Chondrocyte (in vitro differentiated cells): ENCODE results near the gene MFSD1. TPM values are rescaled to one million over a fixed set of nuclear protein-coding genes. Genes with fewer than 3 reads are reported as not detected.

ENCODE experiments used
- DNase-seq: peaks from one replicate; pipeline ENCODE4 v3.0.0; 2021; ENCODE audit warnings: mixed read lengths, low spot score
- H3K27ac Mint-ChIP-seq: one replicate; pipeline ENCODE4 v1.8.0; 2021; ENCODE audit warnings: mild to moderate bottlenecking, moderate library complexity, mixed read lengths; ENCODE audit not compliant: unreplicated experiment
- H3K27me3 Mint-ChIP-seq: 2 replicates; pipeline ENCODE4 v1.8.0; 2021; ENCODE audit warnings: low read depth, mixed read lengths
- H3K36me3 Mint-ChIP-seq: 2 replicates; pipeline ENCODE4 v1.8.0; 2021; ENCODE audit warnings: low read depth, mixed read lengths
- H3K4me1 Mint-ChIP-seq: 2 replicates; pipeline ENCODE4 v1.8.0; 2021; ENCODE audit warnings: low read depth, mild to moderate bottlenecking, mixed read lengths
- H3K4me3 Mint-ChIP-seq: one replicate; pipeline ENCODE4 v1.8.0; 2021; ENCODE audit warnings: mild to moderate bottlenecking, moderate library complexity, mixed read lengths; ENCODE audit not compliant: unreplicated experiment
- H3K9me3 Mint-ChIP-seq: 2 replicates; pipeline ENCODE4 v1.8.0; 2021; ENCODE audit warnings: low read depth, mixed read lengths
- CTCF ChIP-seq: fragments of 200-600 bp; sonication (generic); IDR thresholded peaks from 2 replicates; pipeline ENCODE4 v1.5.0; 2021; ENCODE audit warnings: antibody characterized with exemption, mild to moderate bottlenecking, moderate library complexity
- total RNA-seq: library from RNA; stranded (reverse); gene quantifications from 3 replicates; pipeline ENCODE4 v1.2.1, GENCODE V29; 2021

MFSD1 gene
- total RNA-seq, 1 donor from 2014 or later = 52.8 TPM

- H3K4me1 Mint-ChIP-seq = no peaks in the 10 kb centered on the region
- no peaks in the 10 kb centered on the region for H3K36me3 Mint-ChIP-seq
- DNase-seq = no peak
- peaks cover 3% of the 10 kb centered on the region for H3K9me3 Mint-ChIP-seq
- H3K4me3 Mint-ChIP-seq = no peak overlapping the region
- TF ChIP-seq CTCF = no peak
- H3K27ac Mint-ChIP-seq = no peak overlapping the region
- H3K27me3 Mint-ChIP-seq = no peaks in the 10 kb centered on the region
These were observed 24.5 kb upstream of the MFSD1 start for GRCh38 chr3:158777161-158777873.

- Mint-ChIP-seq H3K4me1 (no peaks in the 10 kb centered on the region), H3K27me3 (no peaks in the 10 kb centered on the region), H3K27ac (no peak overlapping the region), H3K36me3 (no peaks in the 10 kb centered on the region), H3K9me3 (peaks cover 3% of the 10 kb centered on the region), H3K4me3 (no peak overlapping the region)
- TF ChIP-seq CTCF = no peak
- DNase-seq = no peak
These were observed 21.1 kb upstream of the MFSD1 start for GRCh38 chr3:158780766-158781165.

- DNase-seq = no peak
- Mint-ChIP-seq H3K9me3 (peaks cover 8% of the 10 kb centered on the region), H3K36me3 (peaks cover 3% of the 10 kb centered on the region), H3K4me3 (no peak overlapping the region), H3K27ac (no peak overlapping the region), H3K27me3 (no peaks in the 10 kb centered on the region), H3K4me1 (no peaks in the 10 kb centered on the region)
- TF ChIP-seq CTCF = no peak
These were observed 20.7 kb upstream of the MFSD1 start for GRCh38 chr3:158781191-158781590.

GRCh38 chr3:158781849-158782248, 20.0 kb upstream of the MFSD1 start:
- Mint-ChIP-seq H3K4me1 (no peaks in the 10 kb centered on the region), H3K27ac (no peak overlapping the region), H3K36me3 (peaks cover 3% of the 10 kb centered on the region), H3K9me3 (peaks cover 12% of the 10 kb centered on the region), H3K4me3 (no peak overlapping the region), H3K27me3 (no peaks in the 10 kb centered on the region)
- TF ChIP-seq CTCF = no peak
- DNase-seq = no peak

- H3K27ac Mint-ChIP-seq = no peak overlapping the region
These were observed 19.4 kb upstream of the MFSD1 start for GRCh38 chr3:158782283-158782989.

More at GRCh38 chr3:158782283-158782989, 19.4 kb upstream of the MFSD1 start:
- peaks cover 3% of the 10 kb centered on the region for H3K36me3 Mint-ChIP-seq
- H3K4me3 Mint-ChIP-seq = no peak overlapping the region
- DNase-seq = no peak
- H3K9me3 Mint-ChIP-seq = peaks cover 17% of the 10 kb centered on the region
- no peaks in the 10 kb centered on the region for H3K4me1 Mint-ChIP-seq
- no peak for TF ChIP-seq CTCF
- no peaks in the 10 kb centered on the region for H3K27me3 Mint-ChIP-seq
